Hepatocyte (in vitro differentiated cells): ENCODE measurements around the gene DSCAML1. TPM values are rescaled to one million over a fixed set of nuclear protein-coding genes. Genes with fewer than 3 reads are reported as not detected.

Experiments used
- DNase-seq: peaks from one replicate; pipeline ENCODE4 v3.0.0-alpha.2; 2016; ENCODE audit warnings: low spot score
- H2AFZ ChIP-seq: fragments of 200-600 bp; sonication (generic); 2 replicates; pipeline ENCODE4 v1.6.0; 2016; ENCODE audit warnings: antibody characterized with exemption, mild to moderate bottlenecking
- H3K27ac ChIP-seq: fragments of 200-600 bp; sonication (generic); 2 replicates; pipeline ENCODE4 v1.5.1; 2016; ENCODE audit warnings: mild to moderate bottlenecking
- H3K27me3 ChIP-seq: fragments of 200-600 bp; sonication (generic); 2 replicates; pipeline ENCODE4 v1.6.1; 2016
- H3K36me3 ChIP-seq: fragments of 200-600 bp; sonication (generic); replicated peaks from 2 replicates; pipeline ENCODE4 v1.5.1; 2016; ENCODE audit warnings: low read depth; ENCODE audit not compliant: insufficient read depth
- H3K4me1 ChIP-seq: fragments of 200-600 bp; sonication (generic); 2 replicates; pipeline ENCODE4 v1.5.1; 2016; ENCODE audit warnings: mild to moderate bottlenecking, moderate library complexity; ENCODE audit not compliant: insufficient read depth
- H3K4me2 ChIP-seq: fragments of 200-600 bp; sonication (generic); 2 replicates; pipeline ENCODE4 v1.6.0; 2016
- H3K4me3 ChIP-seq: fragments of 200-600 bp; sonication (generic); 2 replicates; pipeline ENCODE4 v1.5.1; 2016; ENCODE audit warnings: mild to moderate bottlenecking
- H3K79me2 ChIP-seq: fragments of 200-600 bp; sonication (generic); 2 replicates; pipeline ENCODE4 v1.6.0; 2017; ENCODE audit warnings: mild to moderate bottlenecking
- H3K9me2 ChIP-seq: fragments of 200-600 bp; sonication (generic); replicated peaks from 2 replicates; pipeline ENCODE4 v1.6.0; 2017; ENCODE audit warnings: mild to moderate bottlenecking; ENCODE audit not compliant: insufficient read depth
- H3K9me3 ChIP-seq: fragments of 200-600 bp; sonication (generic); 2 replicates; pipeline ENCODE4 v1.5.1; 2016; ENCODE audit warnings: low read depth, mild to moderate bottlenecking
- H4K20me1 ChIP-seq: fragments of 200-600 bp; sonication (generic); 2 replicates; pipeline ENCODE4 v1.6.0; 2016; ENCODE audit warnings: mild to moderate bottlenecking; ENCODE audit not compliant: insufficient read depth, poor library complexity, severe bottlenecking
- EZH2 ChIP-seq: fragments of 200-600 bp; sonication (generic); IDR thresholded peaks from 2 replicates; pipeline ENCODE4 v1.6.1; 2016; ENCODE audit warnings: antibody characterized with exemption, mild to moderate bottlenecking, borderline replicate concordance
- EZH2phosphoT487 ChIP-seq: fragments of 200-600 bp; sonication (generic); IDR thresholded peaks from one replicate; pipeline ENCODE4 v1.6.1; 2018; ENCODE audit warnings: antibody characterized with exemption, mild to moderate bottlenecking, low read depth, moderate library complexity; ENCODE audit not compliant: unreplicated experiment, severe bottlenecking
- WGBS: methylation state at CpG from one replicate; pipeline ENCODE4 v1.1.6; 2016; ENCODE audit warnings: low lambda C conversion rate; ENCODE audit errors: missing lambda C conversion rate; 5-methylcytosine and 5-hydroxymethylcytosine counted together
- polyA plus RNA-seq: library from polyadenylated mRNA; unstranded; fragments of >200 nt; fragmentation: Nextera tagmentation; extraction: Ambion mirVana; gene quantifications from 2 replicates; pipeline ENCODE4 v1.2.1, GENCODE V29; 2016
- total RNA-seq: library from RNA; depleted of rRNA; stranded (reverse); fragments of >200 nt; gene quantifications from 2 replicates; pipeline ENCODE4 v1.2.3, GENCODE V29; 2014
- TF ChIP-seq, protein P1 (sequence below): fragments of 200-600 bp; sonication (generic); IDR thresholded peaks from 2 replicates; pipeline ENCODE4 v1.5.1; 2016; ENCODE audit warnings: antibody characterized with exemption, mild to moderate bottlenecking; ENCODE audit not compliant: poor library complexity

The DSCAML1 gene
- total and polyA plus RNA-seq, 2 experiments from 2014 or later: 0.46 to 2.6 TPM

DNA sequence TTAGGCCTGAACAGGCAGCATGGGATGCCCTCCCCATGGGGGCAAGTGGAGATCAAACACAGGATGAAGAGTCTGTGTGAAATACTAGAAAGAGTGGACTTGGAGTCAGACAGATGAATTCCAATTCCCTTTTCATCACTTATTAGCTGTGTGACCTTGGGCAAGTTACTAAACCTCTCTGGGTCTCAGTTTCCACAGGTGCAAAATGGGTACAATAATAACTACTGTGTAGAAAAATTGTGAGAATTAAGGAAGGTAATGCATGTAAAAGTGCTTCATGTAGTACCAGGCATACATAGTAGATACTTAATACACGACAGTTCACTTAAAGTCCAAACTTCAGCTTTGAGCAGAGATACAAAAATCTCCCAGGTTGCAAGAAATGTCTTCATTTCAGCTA is 176.4 kb downstream of the DSCAML1 start:
- H3K9me3 ChIP-seq: no peaks in the 10 kb centered on the region
- no peak overlapping the region for H3K4me3 ChIP-seq
- DNase-seq: no peak
- no peaks in the 10 kb centered on the region for H3K9me2 ChIP-seq
- H3K36me3 ChIP-seq: no peaks in the 10 kb centered on the region
- H3K27me3 ChIP-seq: no peaks in the 10 kb centered on the region
- no peaks in the 10 kb centered on the region for H3K79me2 ChIP-seq
- no peaks in the 10 kb centered on the region for H4K20me1 ChIP-seq
- peaks cover 5% of the 10 kb centered on the region for H3K4me1 ChIP-seq
- H2AFZ ChIP-seq: no peak overlapping the region
- no peak for TF ChIP-seq EZH2phosphoT487
- TF ChIP-seq, protein P1, sequence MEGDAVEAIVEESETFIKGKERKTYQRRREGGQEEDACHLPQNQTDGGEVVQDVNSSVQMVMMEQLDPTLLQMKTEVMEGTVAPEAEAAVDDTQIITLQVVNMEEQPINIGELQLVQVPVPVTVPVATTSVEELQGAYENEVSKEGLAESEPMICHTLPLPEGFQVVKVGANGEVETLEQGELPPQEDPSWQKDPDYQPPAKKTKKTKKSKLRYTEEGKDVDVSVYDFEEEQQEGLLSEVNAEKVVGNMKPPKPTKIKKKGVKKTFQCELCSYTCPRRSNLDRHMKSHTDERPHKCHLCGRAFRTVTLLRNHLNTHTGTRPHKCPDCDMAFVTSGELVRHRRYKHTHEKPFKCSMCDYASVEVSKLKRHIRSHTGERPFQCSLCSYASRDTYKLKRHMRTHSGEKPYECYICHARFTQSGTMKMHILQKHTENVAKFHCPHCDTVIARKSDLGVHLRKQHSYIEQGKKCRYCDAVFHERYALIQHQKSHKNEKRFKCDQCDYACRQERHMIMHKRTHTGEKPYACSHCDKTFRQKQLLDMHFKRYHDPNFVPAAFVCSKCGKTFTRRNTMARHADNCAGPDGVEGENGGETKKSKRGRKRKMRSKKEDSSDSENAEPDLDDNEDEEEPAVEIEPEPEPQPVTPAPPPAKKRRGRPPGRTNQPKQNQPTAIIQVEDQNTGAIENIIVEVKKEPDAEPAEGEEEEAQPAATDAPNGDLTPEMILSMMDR: no peak
- TF ChIP-seq EZH2: no peak
- 91% methylated on average over 1 of the region's 1 CpG for WGBS
- no peak overlapping the region for H3K27ac ChIP-seq
- H3K4me2 ChIP-seq: no peak overlapping the region

DNA sequence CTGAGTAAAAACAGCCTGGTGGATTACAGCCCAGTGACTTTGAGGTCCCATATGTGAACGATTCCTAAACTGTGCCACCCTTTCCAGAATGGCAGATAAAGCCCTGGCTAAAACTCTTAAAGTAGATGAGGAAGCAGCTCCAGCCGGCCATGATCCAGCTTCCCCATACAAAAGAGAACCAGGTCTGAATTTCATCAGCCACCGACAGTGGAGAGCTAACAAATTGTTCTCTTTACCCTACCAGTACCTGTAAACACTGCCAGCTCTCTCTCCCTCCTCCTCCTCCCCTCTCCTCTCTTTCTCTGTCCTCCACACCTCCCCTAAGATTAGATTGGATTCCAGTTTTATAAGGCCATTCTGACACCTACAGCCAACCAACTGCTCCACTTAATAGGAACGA is 176.9 kb downstream of the DSCAML1 start:
- H4K20me1 ChIP-seq: no peaks in the 10 kb centered on the region
- no peaks in the 10 kb centered on the region for H3K9me3 ChIP-seq
- H3K79me2 ChIP-seq: no peaks in the 10 kb centered on the region
- WGBS: 38% methylated on average over 4 of the region's 4 CpGs
- TF ChIP-seq EZH2phosphoT487 (no peak), EZH2 (no peak)
- TF ChIP-seq, protein P1: no peak
- H3K4me2 ChIP-seq: no peak overlapping the region
- no peaks in the 10 kb centered on the region for H3K9me2 ChIP-seq
- peaks cover 5% of the 10 kb centered on the region for H3K4me1 ChIP-seq
- no peak overlapping the region for H3K27ac ChIP-seq
- H3K27me3 ChIP-seq: peaks cover 2% of the 10 kb centered on the region
- no peak overlapping the region for H3K4me3 ChIP-seq
- DNase-seq: no peak
- H3K36me3 ChIP-seq: no peaks in the 10 kb centered on the region
- no peak overlapping the region for H2AFZ ChIP-seq

DNA sequence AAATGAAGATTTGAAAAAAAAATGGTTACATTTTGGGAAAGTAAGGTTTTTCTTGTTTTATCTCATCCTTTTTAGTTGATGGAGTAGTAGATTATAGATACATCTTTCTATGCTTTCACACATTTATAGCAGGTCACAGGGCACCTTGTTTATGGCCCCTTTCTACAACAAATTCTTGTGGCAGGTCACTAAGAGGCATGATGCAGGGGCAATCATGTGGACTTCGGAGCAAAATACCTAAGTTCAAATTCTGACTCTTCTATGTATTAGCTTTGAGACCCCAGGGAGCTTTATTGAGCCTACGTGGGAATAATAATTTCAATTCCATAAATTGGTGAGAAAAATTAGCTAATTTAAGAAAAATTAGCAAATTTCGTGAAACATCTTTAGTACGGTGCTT is 177.4 kb downstream of the DSCAML1 start:
- H4K20me1 ChIP-seq: no peaks in the 10 kb centered on the region
- DNase-seq: no peak

More for the DNA sequence above, 177.4 kb downstream of the DSCAML1 start:
- Histone ChIP-seq H3K4me1 (peaks cover 5% of the 10 kb centered on the region), H3K9me2 (no peaks in the 10 kb centered on the region), H3K79me2 (no peaks in the 10 kb centered on the region), H3K27me3 (peaks cover 6% of the 10 kb centered on the region), H3K27ac (no peak overlapping the region), H3K4me2 (no peak overlapping the region), H3K36me3 (no peaks in the 10 kb centered on the region), H3K9me3 (no peaks in the 10 kb centered on the region), H3K4me3 (no peak overlapping the region), H2AFZ (no peak overlapping the region)
- WGBS: 85% methylated on average over 4 of the region's 4 CpGs
- TF ChIP-seq, protein P1: no peak
- TF ChIP-seq EZH2phosphoT487 (no peak), EZH2 (no peak)
